K562 (cell line): ENCODE results near the gene NDUFAB1. TPM values are rescaled to one million over a fixed set of nuclear protein-coding genes. Genes with fewer than 3 reads are reported as not detected.
A peak's percentile ranks its signal among the peaks of the same experiment; 100 is the strongest.

ENCODE experiments used
- ARID1B ChIP-seq: fragments of 450-650 bp; IDR thresholded peaks from 2 replicates; pipeline ENCODE4 v1.6.1; 2016; ENCODE audit warnings: antibody characterized with exemption, mild to moderate bottlenecking, inconsistent platforms
- ATF7 ChIP-seq: fragments of 450-650 bp; IDR thresholded peaks from 2 replicates; pipeline ENCODE4 v1.7.1; 2014; ENCODE audit warnings: mild to moderate bottlenecking, moderate library complexity
- ELF2 ChIP-seq: fragments of 250-450 bp; sonication (Bioruptor Pico); IDR thresholded peaks from 2 replicates; pipeline ENCODE4 v1.5.0; 2021; ENCODE audit warnings: mild to moderate bottlenecking
- ETV1 ChIP-seq: fragments of 450-650 bp; conservative IDR thresholded peaks from 2 replicates; pipeline ENCODE4 v1.6.1; 2016; ENCODE audit warnings: missing genetic modification characterization, control low read depth, low read depth, missing compliant biosample characterization
- GABPB2 ChIP-seq: fragments of 250-450 bp; sonication (Bioruptor Pico); conservative IDR thresholded peaks from 2 replicates; pipeline ENCODE4 v1.5.1; 2021; ENCODE audit warnings: mild to moderate bottlenecking
- GTF2F1 ChIP-seq: IDR thresholded peaks from 2 replicates; pipeline ENCODE4 v1.6.1; 2011; ENCODE audit warnings: low read depth, low read length, improper control_type of control experiment
- IFI16 ChIP-seq: fragments of 250-450 bp; sonication (Bioruptor Pico); IDR thresholded peaks from 2 replicates; pipeline ENCODE4 v2.1.2; 2022; ENCODE audit warnings: mild to moderate bottlenecking, inconsistent platforms
- KLF16 ChIP-seq: IDR thresholded peaks from 2 replicates; pipeline ENCODE4 v1.6.1; 2016; ENCODE audit warnings: antibody characterized with exemption
- MAZ ChIP-seq, 2 experiments: fragments of 450-650 bp in 1 of 2; sonication (generic) in 1 of 2; formaldehyde crosslinking; IDR thresholded peaks in 1 of 2; conservative IDR thresholded peaks in 1 of 2; 2 replicates each; pipeline versions ENCODE4 v1.4.0 to v1.5.0; 2020; ENCODE audit warnings: mild to moderate bottlenecking in 1 of 2, missing genetic modification reagents in 1 of 2
- MTF1 ChIP-seq: fragments of 250-450 bp; sonication (Bioruptor Pico); IDR thresholded peaks from 2 replicates; pipeline ENCODE4 v1.9.0; 2021; ENCODE audit warnings: moderate library complexity, mild to moderate bottlenecking, inconsistent platforms, borderline replicate concordance
- SAP30 ChIP-seq: fragments of 200-600 bp; sonication (generic); IDR thresholded peaks from 2 replicates; pipeline ENCODE4 v1.6.1; 2012; ENCODE audit warnings: borderline replicate concordance, low read depth, mild to moderate bottlenecking, moderate library complexity, low read length, control low read depth, inconsistent platforms; ENCODE audit not compliant: insufficient read depth, poor library complexity, severe bottlenecking
- TEAD2 ChIP-seq: fragments of 450-650 bp; IDR thresholded peaks from 2 replicates; pipeline ENCODE4 v1.6.1; 2016; ENCODE audit warnings: missing genetic modification characterization, control low read depth, missing compliant biosample characterization
- ZBTB17 ChIP-seq: fragments of 450-650 bp; formaldehyde crosslinking; IDR thresholded peaks from 2 replicates; pipeline ENCODE4 v1.4.0; 2020; ENCODE audit warnings: mild to moderate bottlenecking
- ZNF583 ChIP-seq: fragments of 250-450 bp; sonication (Bioruptor Pico); IDR thresholded peaks from 2 replicates; pipeline ENCODE4 v1.4.0; 2020
- ZNF589 ChIP-seq: fragments of 200-800 bp; sonication (Bioruptor generic); IDR thresholded peaks from 2 replicates; pipeline ENCODE4 v1.6.1; 2016; ENCODE audit warnings: low read depth, missing genetic modification characterization, missing compliant biosample characterization
- ZSCAN32 ChIP-seq: fragments of 450-650 bp; formaldehyde crosslinking; IDR thresholded peaks from 2 replicates; pipeline ENCODE4 v1.4.0; 2020; ENCODE audit warnings: mild to moderate bottlenecking, moderate library complexity
- polyA plus RNA-seq, 8 experiments: library from polyadenylated mRNA; depleted of rRNA in 4 of 8; stranded (reverse) in 5 of 8; unstranded in 3 of 8; fragments of >200 nt; fragmentation: Nextera tagmentation in 2 of 8; fragmentation: Illumina TruSeq in 1 of 8; extraction: Ambion mirVana in 2 of 8; extraction: Trizol in 1 of 8; gene quantifications; 2 replicates each; pipeline versions ENCODE4 v1.2.1 to v1.2.3, GENCODE V29; 2011 to 2014; ENCODE audit warnings: inconsistent platforms in 1 of 8, missing spikeins in 1 of 8
- total RNA-seq, 7 experiments: library from RNA; depleted of rRNA in 6 of 7; stranded (reverse); fragments of >200 nt in 6 of 7; fragmentation: Illumina TruSeq in 2 of 7; extraction: Trizol in 2 of 7; gene quantifications; 2 replicates each; pipeline versions ENCODE4 v1.2.1 to v1.2.3, GENCODE V29; 2011 to 2021; ENCODE audit warnings: low replicate concordance in 1 of 7
- TF ChIP-seq, protein P1 (sequence below): fragments of 250-450 bp; sonication (Bioruptor Pico); IDR thresholded peaks from 2 replicates; pipeline ENCODE4 v1.4.0; 2020; ENCODE audit warnings: mild to moderate bottlenecking, moderate library complexity
- TF ChIP-seq, protein P2 (sequence below): fragments of 250-450 bp; sonication (Bioruptor Pico); IDR thresholded peaks from 2 replicates; pipeline ENCODE4 v1.9.0; 2021; ENCODE audit warnings: mild to moderate bottlenecking
- TF ChIP-seq, protein P3 (sequence below): fragments of 250-450 bp; sonication (Bioruptor Pico); IDR thresholded peaks from 2 replicates; pipeline ENCODE4 v1.4.0; 2020; ENCODE audit warnings: mild to moderate bottlenecking, moderate library complexity, borderline replicate concordance
- TF ChIP-seq, protein P4 (sequence below): fragments of 450-650 bp; formaldehyde crosslinking; IDR thresholded peaks from 2 replicates; pipeline ENCODE4 v1.4.0; 2020; ENCODE audit warnings: mild to moderate bottlenecking, moderate library complexity

The NDUFAB1 gene
- total and polyA plus RNA-seq, 9 of the 15 experiments (the other 6 are each of a cell fraction or from before 2014, with no cell fraction given): 123 to 481 (median 238) TPM

DNA sequence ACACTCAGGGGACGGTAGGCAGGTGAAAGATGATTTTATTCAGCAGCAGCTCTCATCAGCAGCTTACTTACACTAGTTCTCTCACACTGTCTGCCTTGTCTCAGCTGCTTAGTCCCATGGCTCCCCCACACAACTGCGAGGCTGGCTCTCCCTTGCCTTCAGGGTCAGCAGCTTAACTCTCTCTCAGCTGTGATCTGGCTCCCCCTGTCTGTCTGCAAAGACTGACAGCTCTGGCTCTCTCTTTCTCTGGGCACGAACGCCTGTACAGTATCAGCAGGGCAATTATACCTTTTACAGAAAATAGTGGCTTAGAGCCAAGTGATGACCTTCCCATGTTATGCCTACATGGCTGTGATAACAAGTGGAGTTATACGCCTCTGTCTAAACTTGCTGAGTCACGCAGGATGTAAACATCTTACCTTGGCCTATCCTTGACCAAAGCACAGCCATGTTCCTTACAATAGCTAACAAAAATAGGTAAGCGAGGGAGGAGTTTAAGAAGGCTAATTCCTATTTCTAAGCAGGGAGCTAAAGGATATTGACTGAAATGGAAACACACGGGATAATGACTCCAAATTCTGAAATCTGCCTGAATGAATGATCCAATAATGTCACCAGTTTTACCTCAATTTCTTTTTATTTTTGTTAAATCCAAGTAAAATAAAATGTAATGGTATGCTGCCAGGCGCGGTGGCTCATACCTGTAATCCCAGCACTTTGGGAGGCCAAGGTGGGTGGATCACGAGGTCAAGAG is 1.1 kb upstream of the NDUFAB1 start (continued):
- TF ChIP-seq ELF2: peak; percentile 87
- TF ChIP-seq MTF1 (CRISPR knock-in tag): peak; percentile 96
- TF ChIP-seq, protein P1, sequence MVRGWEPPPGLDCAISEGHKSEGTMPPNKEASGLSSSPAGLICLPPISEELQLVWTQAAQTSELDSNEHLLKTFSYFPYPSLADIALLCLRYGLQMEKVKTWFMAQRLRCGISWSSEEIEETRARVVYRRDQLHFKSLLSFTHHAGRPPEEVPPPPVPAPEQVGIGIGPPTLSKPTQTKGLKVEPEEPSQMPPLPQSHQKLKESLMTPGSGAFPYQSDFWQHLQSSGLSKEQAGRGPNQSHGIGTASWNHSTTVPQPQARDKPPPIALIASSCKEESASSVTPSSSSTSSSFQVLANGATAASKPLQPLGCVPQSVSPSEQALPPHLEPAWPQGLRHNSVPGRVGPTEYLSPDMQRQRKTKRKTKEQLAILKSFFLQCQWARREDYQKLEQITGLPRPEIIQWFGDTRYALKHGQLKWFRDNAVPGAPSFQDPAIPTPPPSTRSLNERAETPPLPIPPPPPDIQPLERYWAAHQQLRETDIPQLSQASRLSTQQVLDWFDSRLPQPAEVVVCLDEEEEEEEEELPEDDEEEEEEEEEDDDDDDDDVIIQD (CRISPR knock-in tag): peak; percentile 97
- TF ChIP-seq, protein P2, sequence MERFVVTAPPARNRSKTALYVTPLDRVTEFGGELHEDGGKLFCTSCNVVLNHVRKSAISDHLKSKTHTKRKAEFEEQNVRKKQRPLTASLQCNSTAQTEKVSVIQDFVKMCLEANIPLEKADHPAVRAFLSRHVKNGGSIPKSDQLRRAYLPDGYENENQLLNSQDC: peak; percentile 72; the same call in 1 of the 2 replicates
- TF ChIP-seq IFI16 (CRISPR knock-in tag): peak; percentile 98
- TF ChIP-seq ETV1 (tag): peak; percentile 99
- TF ChIP-seq ARID1B: peak; percentile 81
- TF ChIP-seq ZSCAN32 (CRISPR knock-in tag): peak; percentile 94
- TF ChIP-seq ZBTB17 (CRISPR knock-in tag): peak; percentile 97
- TF ChIP-seq ZNF583 (CRISPR knock-in tag): peak; percentile 99
- TF ChIP-seq, protein P3, sequence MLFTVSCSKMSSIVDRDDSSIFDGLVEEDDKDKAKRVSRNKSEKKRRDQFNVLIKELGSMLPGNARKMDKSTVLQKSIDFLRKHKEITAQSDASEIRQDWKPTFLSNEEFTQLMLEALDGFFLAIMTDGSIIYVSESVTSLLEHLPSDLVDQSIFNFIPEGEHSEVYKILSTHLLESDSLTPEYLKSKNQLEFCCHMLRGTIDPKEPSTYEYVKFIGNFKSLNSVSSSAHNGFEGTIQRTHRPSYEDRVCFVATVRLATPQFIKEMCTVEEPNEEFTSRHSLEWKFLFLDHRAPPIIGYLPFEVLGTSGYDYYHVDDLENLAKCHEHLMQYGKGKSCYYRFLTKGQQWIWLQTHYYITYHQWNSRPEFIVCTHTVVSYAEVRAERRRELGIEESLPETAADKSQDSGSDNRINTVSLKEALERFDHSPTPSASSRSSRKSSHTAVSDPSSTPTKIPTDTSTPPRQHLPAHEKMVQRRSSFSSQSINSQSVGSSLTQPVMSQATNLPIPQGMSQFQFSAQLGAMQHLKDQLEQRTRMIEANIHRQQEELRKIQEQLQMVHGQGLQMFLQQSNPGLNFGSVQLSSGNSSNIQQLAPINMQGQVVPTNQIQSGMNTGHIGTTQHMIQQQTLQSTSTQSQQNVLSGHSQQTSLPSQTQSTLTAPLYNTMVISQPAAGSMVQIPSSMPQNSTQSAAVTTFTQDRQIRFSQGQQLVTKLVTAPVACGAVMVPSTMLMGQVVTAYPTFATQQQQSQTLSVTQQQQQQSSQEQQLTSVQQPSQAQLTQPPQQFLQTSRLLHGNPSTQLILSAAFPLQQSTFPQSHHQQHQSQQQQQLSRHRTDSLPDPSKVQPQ (CRISPR knock-in tag): peak; percentile 94
- 0 out of 2 replicates have a peak, but pooled peaks have one; percentile 47 for TF ChIP-seq KLF16
- TF ChIP-seq, protein P4, sequence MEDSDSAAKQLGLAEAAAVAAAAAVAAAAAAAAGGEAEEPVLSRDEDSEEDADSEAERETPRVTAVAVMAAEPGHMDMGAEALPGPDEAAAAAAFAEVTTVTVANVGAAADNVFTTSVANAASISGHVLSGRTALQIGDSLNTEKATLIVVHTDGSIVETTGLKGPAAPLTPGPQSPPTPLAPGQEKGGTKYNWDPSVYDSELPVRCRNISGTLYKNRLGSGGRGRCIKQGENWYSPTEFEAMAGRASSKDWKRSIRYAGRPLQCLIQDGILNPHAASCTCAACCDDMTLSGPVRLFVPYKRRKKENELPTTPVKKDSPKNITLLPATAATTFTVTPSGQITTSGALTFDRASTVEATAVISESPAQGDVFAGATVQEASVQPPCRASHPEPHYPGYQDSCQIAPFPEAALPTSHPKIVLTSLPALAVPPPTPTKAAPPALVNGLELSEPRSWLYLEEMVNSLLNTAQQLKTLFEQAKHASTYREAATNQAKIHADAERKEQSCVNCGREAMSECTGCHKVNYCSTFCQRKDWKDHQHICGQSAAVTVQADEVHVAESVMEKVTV (CRISPR knock-in tag): peak; percentile 86
- TF ChIP-seq GABPB2 (CRISPR knock-in tag): peak; percentile 87; the same call in 1 of the 2 replicates
- peak; percentile 100 for TF ChIP-seq ZNF589 (CRISPR knock-in tag)
- peak; percentile 99 for TF ChIP-seq TEAD2 (tag)
- peak; percentile 88 for TF ChIP-seq ATF7
- TF ChIP-seq GTF2F1: no peak
- peak; percentile 36 to 99; a peak in 3 of 4 replicates for TF ChIP-seq MAZ (CRISPR knock-in tag; conservative IDR thresholded peaks at IDR 0.05 in 1 of 2, IDR thresholded peaks at IDR 0.05 in 1 of 2)
- peak; percentile 26 for TF ChIP-seq SAP30
